Ascending aorta (tissue), 2 donors: Measurements from ENCODE around the gene SLC15A3. TPM values are rescaled to one million over a fixed set of nuclear protein-coding genes. Genes with fewer than 3 reads are reported as not detected.

Source experiments
- DNase-seq, 2 donors: peaks; one replicate each; pipeline ENCODE4 v3.0.0-alpha.2; 2019; ENCODE audit warnings: low spot score in 2 of 2
- H3K27ac ChIP-seq, 2 donors: fragments of 200-600 bp; sonication (generic); one replicate each; pipeline ENCODE4 v1.5.1; 2016 to 2017; ENCODE audit warnings: mild to moderate bottlenecking in 1 of 2
- H3K27me3 ChIP-seq: fragments of 200-600 bp; sonication (generic); one replicate; pipeline ENCODE4 v1.5.1; 2017
- H3K36me3 ChIP-seq, 2 donors: fragments of 200-600 bp; sonication (generic); one replicate each; pipeline ENCODE4 v1.5.1; 2016
- H3K4me1 ChIP-seq, 2 donors: fragments of 200-600 bp; sonication (generic); one replicate each; pipeline ENCODE4 v1.5.1; 2016 to 2017; ENCODE audit warnings: mild to moderate bottlenecking in 1 of 2
- H3K4me3 ChIP-seq, 2 donors: fragments of 200-600 bp; sonication (generic); one replicate each; pipeline ENCODE4 v1.5.1; 2016 to 2017; ENCODE audit warnings: mild to moderate bottlenecking in 1 of 2
- H3K9me3 ChIP-seq, 2 donors: fragments of 200-600 bp; sonication (generic); one replicate each; pipeline ENCODE4 v1.5.1; 2016
- intact Hi-C: fragments of 100-400 bp; cut with DNase I; formaldehyde crosslinking; loops from one replicate; pipeline ENCODE4 v1.15.1; 2023
- total RNA-seq: library from RNA; depleted of rRNA; stranded (reverse); fragments of >200 nt; gene quantifications from one replicate; pipeline ENCODE4 v1.1.0, GENCODE V29; 2016
- TF ChIP-seq, protein P1 (sequence below), 3 experiments: fragments of 200-600 bp in 2 of 3; fragments of 450-650 bp in 1 of 3; sonication (generic) in 2 of 3; IDR thresholded peaks; one replicate each; pipeline ENCODE4 v1.5.1; 2016 to 2019; ENCODE audit warnings: antibody characterized with exemption in 3 of 3, mild to moderate bottlenecking in 1 of 3, moderate library complexity in 1 of 3

SLC15A3 gene
- total RNA-seq, 1 donor from 2014 or later, result 27.1 TPM

DNA sequence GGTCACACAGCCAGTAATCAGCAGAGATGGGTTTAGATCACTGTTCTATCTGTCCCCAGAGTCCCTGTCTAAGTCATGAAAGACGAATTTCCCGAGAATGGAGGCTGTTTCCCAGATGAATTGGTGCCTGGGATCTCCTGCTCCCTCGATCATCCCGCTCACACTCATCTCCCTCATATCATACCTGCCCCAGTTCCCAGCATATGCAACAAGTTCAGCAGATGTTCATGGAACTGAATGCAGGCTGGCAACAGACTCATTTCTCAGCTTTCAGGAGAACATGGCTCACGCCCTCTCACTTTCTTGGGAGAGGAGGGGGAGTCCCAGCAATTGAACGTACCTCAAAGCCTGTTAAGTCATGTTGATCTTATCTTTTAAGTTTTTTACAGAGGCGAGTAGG lies 41.6 kb upstream of the SLC15A3 start:
- H3K4me1 ChIP-seq, result no peaks in the 10 kb centered on the region
- no peaks in the 10 kb centered on the region for H3K9me3 ChIP-seq
- H3K27me3 ChIP-seq, result no peaks in the 10 kb centered on the region
- DNase-seq, result no peak
- H3K36me3 ChIP-seq, result no peaks in the 10 kb centered on the region
- no peak overlapping the region for H3K4me3 ChIP-seq
- TF ChIP-seq, protein P1, sequence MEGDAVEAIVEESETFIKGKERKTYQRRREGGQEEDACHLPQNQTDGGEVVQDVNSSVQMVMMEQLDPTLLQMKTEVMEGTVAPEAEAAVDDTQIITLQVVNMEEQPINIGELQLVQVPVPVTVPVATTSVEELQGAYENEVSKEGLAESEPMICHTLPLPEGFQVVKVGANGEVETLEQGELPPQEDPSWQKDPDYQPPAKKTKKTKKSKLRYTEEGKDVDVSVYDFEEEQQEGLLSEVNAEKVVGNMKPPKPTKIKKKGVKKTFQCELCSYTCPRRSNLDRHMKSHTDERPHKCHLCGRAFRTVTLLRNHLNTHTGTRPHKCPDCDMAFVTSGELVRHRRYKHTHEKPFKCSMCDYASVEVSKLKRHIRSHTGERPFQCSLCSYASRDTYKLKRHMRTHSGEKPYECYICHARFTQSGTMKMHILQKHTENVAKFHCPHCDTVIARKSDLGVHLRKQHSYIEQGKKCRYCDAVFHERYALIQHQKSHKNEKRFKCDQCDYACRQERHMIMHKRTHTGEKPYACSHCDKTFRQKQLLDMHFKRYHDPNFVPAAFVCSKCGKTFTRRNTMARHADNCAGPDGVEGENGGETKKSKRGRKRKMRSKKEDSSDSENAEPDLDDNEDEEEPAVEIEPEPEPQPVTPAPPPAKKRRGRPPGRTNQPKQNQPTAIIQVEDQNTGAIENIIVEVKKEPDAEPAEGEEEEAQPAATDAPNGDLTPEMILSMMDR (IDR thresholded peaks at IDR 0.05), result no peak
- H3K27ac ChIP-seq, result no peak overlapping the region
- intact Hi-C loops, result no loop called here

DNA sequence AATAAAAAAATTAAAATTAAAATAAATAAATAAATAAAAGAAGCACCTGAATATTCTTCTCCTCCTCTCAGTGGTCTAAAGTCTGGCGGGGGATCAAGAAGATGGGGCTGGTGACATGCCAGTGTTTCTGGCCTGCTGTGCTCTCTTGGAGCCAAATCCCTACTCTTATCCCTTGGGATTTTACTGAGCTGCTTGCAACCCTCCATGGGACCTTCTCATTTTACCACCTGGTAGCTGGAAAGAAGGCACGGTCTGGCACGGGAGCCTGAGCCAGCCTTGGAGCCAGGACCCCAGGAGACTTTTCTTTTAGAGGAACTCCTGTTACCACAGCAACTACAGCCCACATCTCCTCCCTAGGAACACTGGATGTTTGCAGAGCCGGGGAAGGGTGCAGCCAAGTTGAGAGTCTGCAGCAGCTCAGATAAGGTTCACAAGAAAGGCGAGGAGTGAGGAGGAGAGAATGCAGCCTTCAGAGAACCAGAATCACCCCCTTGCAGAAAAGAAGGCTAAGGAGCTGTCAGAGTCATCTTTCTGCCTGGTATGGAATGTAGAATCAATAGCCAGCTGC lies 41.0 kb upstream of the SLC15A3 start:
- Histone ChIP-seq H3K9me3 (no peaks in the 10 kb centered on the region), H3K27ac (no peak overlapping the region), H3K27me3 (no peaks in the 10 kb centered on the region), H3K36me3 (no peaks in the 10 kb centered on the region), H3K4me3 (no peak overlapping the region), H3K4me1 (no peaks in the 10 kb centered on the region)
- intact Hi-C loops, result no loop called here
- TF ChIP-seq, protein P1 (IDR thresholded peaks at IDR 0.05), result no peak
- no peak for DNase-seq

DNA sequence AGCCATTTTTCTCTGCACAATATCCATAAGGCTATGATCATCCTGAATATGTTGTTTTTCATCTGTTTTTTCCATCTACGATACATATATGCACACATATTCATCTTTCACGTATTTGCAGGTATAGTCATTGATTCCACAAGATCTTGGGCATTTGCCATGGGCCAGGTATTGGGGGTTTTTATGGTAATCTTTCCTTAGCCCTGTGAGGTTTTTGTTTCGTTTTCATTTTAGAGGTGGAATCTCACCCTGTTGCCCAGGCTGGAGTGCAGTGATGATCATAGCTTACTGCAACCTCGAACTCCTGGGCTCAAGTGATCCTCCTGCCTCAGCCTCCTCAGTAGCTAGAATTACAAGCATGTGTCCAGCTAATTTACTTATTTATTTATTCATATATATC lies 39.5 kb upstream of the SLC15A3 start:
- H3K27me3 ChIP-seq, result no peaks in the 10 kb centered on the region
- H3K9me3 ChIP-seq, result no peaks in the 10 kb centered on the region
- DNase-seq, result no peak
- TF ChIP-seq, protein P1 (IDR thresholded peaks at IDR 0.05), result no peak
- no peak overlapping the region for H3K27ac ChIP-seq
- H3K4me1 ChIP-seq, result no peaks in the 10 kb centered on the region
- no peak overlapping the region for H3K4me3 ChIP-seq
- intact Hi-C loops, result no loop called here
- no peaks in the 10 kb centered on the region for H3K36me3 ChIP-seq

DNA sequence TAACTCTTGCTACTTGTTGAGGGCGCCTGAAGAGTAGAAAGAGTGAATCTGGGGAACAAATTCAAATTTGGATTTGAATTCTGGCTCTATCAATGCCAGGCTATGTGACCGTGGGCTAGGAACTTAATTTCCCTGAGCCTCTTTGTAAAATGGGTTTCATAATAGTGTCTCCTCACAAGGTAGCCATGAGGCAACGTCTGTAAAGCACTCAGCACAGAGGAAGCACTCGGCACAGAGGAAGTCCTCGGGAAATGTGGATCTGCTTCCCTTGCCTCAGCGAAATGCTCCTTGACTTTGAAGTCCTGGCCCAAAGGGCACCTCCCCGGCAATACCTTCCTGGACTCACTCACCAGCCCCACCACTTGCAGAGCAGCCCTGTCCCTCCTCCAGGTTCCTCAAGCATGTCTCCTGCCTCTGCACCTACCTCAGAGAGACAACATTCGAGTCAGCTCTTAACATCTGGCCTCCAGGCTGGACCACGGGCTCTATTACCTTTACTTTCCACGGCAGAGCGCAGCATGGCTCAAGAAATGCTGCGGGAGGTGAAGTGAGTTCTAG lies 37.2 kb upstream of the SLC15A3 start:
- no peak overlapping the region for H3K27ac ChIP-seq
- no peaks in the 10 kb centered on the region for H3K36me3 ChIP-seq
- no peaks in the 10 kb centered on the region for H3K4me1 ChIP-seq
- DNase-seq, result no peak
- TF ChIP-seq, protein P1 (IDR thresholded peaks at IDR 0.05), result no peak
- H3K27me3 ChIP-seq, result no peaks in the 10 kb centered on the region
- H3K4me3 ChIP-seq, result no peak overlapping the region
- intact Hi-C loops, result no loop called here
- H3K9me3 ChIP-seq, result no peaks in the 10 kb centered on the region

DNA sequence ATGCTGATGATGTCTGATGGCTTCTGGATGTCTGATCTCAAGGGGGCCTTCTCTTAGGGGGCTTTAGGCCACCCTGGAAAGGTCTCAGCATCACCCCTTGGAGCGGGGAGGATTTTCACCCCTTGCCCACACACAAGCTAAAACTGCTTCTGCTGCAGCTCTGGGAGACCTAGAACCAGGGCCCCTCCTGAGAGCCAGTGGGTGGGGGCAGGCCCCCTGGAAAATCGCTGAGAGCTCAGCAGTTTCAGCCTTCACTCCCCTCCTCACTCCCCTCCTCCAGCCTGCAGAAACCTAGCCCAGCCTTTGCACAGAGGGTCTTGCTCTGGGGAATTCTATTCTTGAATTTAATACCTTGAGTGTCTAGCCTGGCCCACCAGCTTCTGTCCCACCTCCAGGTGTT lies 36.7 kb upstream of the SLC15A3 start:
- TF ChIP-seq, protein P1 (IDR thresholded peaks at IDR 0.05), result no peak
- Histone ChIP-seq H3K27me3 (no peaks in the 10 kb centered on the region), H3K4me3 (no peak overlapping the region), H3K9me3 (no peaks in the 10 kb centered on the region), H3K36me3 (no peaks in the 10 kb centered on the region), H3K4me1 (no peaks in the 10 kb centered on the region), H3K27ac (no peak overlapping the region)
- intact Hi-C loops, result no loop called here
- DNase-seq, result no peak
